ENCODE results near the gene CLEC18C.
"Not testable (repeated sequence)": the region's sequence is repeated elsewhere in the genome, so short reads cannot be mapped to it uniquely, and the experiment has no call there.

DNA sequence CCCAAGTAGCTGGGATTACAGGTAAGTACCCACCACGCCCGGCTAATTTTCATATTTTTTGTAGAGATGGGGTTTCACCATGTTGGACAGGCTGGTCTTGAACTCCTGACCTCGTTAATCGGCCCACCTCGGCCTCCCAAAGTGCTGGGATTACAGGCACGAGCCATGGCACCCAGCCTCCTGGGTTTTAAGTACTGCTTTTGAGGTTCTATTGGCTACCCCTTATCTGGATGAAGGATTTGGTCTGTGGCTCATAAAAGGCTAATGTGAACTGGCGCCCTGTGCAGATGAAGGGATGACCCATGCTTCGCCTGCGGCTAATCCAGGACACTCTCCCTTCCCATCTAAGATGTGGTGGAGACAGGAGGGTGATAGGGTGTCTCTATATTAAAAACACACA, 25.6 kb downstream of the CLEC18C start:
- TF ChIP-seq GATA2 (CRISPR knock-in tag; IDR thresholded peaks at IDR 0.05); CHD2 (IDR thresholded peaks at IDR 0.05; ENCODE audit: low read length, partially characterized antibody); FOXJ3 (CRISPR knock-in tag; IDR thresholded peaks at IDR 0.05); TCF12 (IDR thresholded peaks at IDR 0.05): not testable (repeated sequence)
- TF ChIP-seq, protein P1, sequence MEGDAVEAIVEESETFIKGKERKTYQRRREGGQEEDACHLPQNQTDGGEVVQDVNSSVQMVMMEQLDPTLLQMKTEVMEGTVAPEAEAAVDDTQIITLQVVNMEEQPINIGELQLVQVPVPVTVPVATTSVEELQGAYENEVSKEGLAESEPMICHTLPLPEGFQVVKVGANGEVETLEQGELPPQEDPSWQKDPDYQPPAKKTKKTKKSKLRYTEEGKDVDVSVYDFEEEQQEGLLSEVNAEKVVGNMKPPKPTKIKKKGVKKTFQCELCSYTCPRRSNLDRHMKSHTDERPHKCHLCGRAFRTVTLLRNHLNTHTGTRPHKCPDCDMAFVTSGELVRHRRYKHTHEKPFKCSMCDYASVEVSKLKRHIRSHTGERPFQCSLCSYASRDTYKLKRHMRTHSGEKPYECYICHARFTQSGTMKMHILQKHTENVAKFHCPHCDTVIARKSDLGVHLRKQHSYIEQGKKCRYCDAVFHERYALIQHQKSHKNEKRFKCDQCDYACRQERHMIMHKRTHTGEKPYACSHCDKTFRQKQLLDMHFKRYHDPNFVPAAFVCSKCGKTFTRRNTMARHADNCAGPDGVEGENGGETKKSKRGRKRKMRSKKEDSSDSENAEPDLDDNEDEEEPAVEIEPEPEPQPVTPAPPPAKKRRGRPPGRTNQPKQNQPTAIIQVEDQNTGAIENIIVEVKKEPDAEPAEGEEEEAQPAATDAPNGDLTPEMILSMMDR (IDR thresholded peaks at IDR 0.05) = not testable (repeated sequence)
- TF ChIP-seq, protein P2, sequence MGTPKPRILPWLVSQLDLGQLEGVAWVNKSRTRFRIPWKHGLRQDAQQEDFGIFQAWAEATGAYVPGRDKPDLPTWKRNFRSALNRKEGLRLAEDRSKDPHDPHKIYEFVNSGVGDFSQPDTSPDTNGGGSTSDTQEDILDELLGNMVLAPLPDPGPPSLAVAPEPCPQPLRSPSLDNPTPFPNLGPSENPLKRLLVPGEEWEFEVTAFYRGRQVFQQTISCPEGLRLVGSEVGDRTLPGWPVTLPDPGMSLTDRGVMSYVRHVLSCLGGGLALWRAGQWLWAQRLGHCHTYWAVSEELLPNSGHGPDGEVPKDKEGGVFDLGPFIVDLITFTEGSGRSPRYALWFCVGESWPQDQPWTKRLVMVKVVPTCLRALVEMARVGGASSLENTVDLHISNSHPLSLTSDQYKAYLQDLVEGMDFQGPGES (IDR thresholded peaks at IDR 0.05; ENCODE audit: low read depth, low read length) = not testable (repeated sequence)
- TF ChIP-seq, protein P3, sequence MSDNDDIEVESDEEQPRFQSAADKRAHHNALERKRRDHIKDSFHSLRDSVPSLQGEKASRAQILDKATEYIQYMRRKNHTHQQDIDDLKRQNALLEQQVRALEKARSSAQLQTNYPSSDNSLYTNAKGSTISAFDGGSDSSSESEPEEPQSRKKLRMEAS (IDR thresholded peaks at IDR 0.05; ENCODE audit: low read depth) = not testable (repeated sequence)

All from SK-N-SH (cell line).